CD4-positive, alpha-beta T cell treated with Interleukin-4 for 4 hours (primary cell): Measurements from ENCODE around the gene HID1.
"Not testable (repeated sequence)": the region's sequence is repeated elsewhere in the genome, so short reads cannot be mapped to it uniquely, and the experiment has no call there.

Source experiments
- DNase-seq: peaks from one replicate; pipeline ENCODE4 v3.0.0-alpha.2; 2020

Gene HID1

DNA sequence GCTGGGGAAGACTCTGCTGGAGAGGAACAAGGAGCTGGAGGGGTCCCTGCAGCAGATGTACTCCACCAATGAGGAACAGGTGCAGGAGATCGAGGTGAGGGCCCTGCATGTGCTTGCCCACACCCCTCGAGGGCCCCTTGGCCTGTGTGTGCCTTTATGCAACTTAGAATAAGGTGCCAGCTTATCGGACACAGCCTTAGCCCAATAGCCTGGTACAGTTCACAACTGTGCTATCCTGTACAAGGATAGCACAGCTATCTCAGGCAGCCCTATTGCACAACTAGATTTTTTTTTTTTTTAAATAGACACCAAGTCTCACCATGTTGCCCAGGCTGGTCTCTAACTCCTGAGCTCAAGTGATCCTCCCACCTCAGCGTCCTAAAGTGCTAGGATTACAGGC, 27.0 kb upstream of the HID1 start:
- DNase-seq = no peak

GRCh38 chr17:74998783-74999182, 26.2 kb upstream of the HID1 start:
- DNase-seq = no peak

DNA sequence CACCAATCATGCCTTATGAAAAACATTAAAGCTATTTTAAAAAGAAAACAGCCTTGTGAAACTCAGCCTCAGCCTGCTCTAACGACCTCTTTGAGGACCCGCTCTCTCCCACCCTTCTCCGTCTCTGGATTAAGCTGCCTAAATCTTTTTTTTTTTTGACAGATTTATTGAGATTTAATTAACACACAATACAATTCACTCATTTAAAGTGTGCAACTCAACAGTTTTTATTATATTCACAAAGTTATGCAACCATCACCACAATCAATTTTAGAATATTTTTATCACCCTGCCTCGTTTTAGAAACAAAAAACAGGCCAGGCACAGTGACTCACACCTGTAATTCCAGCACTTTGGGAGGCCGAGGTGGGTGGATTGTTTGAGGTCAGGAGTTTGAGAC, 23.3 kb upstream of the HID1 start:
- DNase-seq = no peak

GRCh38 chr17:74994440-74994839, 21.9 kb upstream of the HID1 start:
- no peak for DNase-seq

GRCh38 chr17:74992223-74992622, 19.7 kb upstream of the HID1 start:
- DNase-seq = no peak

- no peak for DNase-seq
Measured at GRCh38 chr17:74990581-74991105, 18.1 kb upstream of the HID1 start.

GRCh38 chr17:74987909-74988711, 15.6 kb upstream of the HID1 start:
- no peak for DNase-seq

- peak; percentile 83 for DNase-seq
Measured at GRCh38 chr17:74987418-74987908, 14.9 kb upstream of the HID1 start, which contains the start of gene CDR2L. Gene CDR2L (plus strand): TSS chr17:74987632. CDS start chr17:74988044, 412 bp downstream.

GRCh38 chr17:74986206-74986576, 13.6 kb upstream of the HID1 start:
- no peak for DNase-seq

DNA sequence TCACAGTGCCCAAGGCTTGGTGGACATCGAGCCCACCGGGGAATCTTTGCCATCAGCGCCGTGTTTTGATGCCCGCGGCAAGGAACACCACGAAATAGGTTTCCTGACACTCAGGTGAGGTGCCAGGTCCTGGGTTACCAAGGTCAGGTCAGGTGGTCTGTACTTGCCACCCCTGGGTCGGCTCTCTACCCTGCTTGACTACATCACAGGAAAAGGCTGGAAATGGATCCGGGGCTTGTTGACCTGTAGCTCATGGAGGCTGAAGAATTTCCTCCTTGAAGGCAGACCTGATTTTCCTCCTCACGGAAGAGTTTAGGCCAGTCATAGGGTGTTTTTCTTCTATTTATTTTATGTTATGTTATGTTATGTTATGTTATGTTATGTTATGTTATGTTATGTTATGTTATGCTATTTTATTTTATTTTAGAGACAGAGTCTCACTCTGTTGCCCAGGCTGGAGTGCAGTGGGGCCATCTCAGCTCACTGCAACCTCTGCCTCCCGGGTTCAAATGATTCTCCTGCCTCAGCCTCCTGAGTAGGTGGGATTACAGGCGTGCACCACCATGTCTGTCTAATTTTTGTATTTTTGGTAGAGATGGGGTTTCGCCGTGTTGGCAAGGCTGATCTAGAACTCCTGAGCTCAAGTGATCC, 10.2 kb upstream of the HID1 start:
- DNase-seq = not testable (repeated sequence)

DNA sequence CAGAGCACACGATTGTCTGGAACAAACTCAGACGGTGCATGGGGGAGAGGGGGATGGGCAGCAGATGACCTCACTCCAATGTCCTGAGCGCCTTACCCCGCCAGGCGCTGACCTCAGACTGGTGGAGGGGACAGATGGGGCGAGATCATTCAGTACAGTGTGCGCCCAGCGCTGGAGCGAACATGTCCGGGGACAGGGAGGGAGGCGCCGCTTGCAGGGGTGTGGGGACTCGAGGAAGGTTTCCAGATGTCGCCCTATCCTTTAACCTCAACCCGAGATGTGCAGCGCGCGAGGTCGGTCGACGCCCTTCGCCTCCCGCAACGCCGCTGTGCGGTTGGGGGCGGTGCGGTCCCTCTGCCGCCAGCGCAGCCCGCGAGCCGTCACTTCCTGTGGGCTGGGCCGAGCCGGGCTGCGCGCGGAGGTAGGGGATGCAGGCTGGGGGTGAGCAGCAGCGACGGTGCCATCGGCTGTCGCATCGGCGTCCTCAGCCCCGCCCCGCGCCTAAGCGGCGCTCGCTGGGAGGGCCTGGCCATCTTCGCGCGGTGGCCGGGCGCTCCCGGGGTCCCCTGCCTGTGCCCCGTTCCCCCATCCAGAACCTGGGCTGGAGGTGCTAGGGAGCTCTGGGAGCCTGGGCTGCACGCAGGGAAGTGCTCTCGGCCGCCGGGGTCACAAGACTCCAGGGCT, 9.6 kb upstream of the HID1 start:
- DNase-seq = peak; percentile 72

DNA sequence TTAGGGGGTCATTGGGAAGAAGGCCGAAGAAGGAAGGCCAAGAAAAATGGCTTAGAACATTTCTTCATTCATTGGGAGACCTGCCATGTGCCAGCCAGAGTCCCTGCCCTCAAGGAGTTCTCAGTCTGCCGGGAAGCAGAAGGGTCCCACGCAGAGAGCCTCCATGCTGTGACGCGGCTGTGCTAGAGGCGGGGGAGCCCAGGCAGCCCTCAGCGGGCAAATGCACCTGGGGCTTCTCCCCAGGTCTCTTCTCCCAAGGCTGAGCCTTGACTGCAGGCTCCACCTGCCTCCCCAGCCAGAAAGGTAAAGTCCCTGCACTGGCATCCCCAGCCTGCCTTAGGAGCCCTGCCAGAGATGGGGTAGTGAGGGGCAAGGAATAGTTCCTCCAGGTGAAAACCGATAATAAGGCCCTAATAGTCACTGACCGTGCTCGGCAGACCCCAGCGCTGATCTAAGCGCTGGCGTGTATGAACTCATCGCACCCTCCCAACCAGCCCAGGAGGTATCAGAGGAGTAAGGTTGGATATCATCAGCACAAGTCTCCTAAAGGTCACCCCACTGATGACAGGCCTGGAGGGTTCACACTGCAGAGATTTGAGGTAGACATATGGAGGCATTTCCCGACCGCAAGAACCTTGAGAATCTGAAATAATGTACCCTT, 8.9 kb upstream of the HID1 start:
- DNase-seq = no peak

- no peak for DNase-seq
Measured at GRCh38 chr17:74979408-74980146, 7.0 kb upstream of the HID1 start.

DNA sequence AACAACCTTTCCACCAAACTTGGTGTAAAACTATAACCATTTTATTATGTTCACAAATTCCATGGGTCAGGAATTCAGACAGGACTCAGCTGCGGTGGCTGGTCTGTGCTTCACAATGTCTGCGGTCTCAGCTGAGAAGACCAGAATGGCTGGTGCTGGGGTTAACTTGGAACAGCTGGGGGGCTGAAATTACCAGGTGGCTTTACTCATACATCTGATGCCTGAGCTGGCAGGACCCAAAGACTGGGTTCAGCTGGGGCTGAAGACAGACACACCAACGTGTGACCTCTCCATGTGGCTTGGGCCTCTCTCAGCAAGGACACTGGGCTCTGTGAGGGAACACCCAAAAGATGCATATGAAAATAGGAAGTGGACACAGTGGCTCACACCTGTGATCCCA, 5.7 kb upstream of the HID1 start:
- DNase-seq = no peak

GRCh38 chr17:74977802-74978201, 5.2 kb upstream of the HID1 start:
- DNase-seq = no peak

DNA sequence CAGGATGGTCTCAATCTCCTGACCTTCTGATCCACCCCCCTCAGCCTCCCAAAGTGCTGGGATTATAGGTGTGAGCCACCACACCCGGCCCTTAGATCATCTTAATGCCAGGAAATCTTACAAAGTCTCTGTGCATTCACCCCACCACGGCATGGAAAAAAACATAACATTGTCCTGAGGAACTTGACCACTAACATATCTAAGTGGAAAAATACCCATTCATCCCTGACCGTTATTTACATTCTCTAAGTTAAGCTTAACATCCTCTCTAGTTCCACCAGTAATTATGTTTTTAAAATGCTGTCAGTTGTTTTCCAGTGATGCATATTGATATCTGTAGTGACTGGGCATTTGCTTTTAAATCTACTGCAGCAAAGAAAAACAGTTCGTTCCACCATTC, 3.4 kb upstream of the HID1 start:
- DNase-seq = no peak

- no peak for DNase-seq
Measured at GRCh38 chr17:74972973-74973328, 392 bp upstream of the HID1 start.

DNA sequence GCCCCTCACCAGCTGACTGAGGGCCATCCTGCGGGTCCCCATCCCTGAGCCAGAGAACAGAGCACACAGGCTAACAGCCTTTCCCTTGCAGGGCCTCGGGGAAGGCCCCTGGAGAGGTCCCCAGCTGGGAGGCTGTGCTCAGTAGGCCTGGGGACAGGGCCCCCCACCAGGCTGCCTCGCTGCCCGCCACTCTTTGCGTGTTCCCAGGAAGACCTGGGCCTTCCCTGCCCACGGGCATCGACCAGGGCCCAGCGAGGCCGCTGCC, 785 bp downstream of the HID1 start:
- DNase-seq = no peak

DNA sequence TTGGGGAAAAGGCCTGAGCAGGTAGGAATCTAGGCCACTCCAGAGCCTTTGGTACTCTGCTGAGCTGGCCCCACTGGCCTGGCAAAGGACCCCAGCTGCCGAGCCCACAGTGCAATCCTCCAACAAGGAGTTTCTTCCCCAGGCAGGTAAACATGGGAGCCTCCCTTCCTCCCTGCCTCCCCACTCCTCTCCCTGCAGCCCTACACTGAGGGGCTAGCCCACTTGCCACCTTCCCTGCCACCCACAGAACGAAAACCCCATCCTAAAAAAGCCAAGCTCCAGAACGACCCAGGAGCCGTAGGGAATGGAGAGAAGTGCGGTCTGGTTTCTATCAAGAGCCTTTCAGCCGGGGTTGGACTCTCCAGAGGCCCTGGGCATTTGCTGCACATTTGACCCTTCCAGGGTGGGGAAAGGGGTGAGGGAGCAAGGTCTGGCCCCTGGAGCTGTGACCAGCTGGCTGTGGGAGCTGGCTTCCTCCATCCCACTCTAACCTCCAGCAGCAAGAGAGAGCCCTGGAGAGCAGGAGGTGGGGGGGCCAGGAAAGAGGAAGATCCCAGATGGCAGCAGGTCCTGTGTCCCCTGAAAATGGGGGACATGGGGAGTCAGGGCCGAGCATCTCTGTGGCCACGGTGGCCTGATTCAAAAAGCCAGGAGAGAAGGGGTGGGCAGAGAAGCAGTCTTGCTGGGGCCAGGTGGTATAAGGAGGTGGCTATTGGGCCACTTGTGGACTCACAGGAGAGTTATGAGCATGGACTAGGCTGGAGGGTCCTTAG, 1.3 kb downstream of the HID1 start:
- no peak for DNase-seq

DNA sequence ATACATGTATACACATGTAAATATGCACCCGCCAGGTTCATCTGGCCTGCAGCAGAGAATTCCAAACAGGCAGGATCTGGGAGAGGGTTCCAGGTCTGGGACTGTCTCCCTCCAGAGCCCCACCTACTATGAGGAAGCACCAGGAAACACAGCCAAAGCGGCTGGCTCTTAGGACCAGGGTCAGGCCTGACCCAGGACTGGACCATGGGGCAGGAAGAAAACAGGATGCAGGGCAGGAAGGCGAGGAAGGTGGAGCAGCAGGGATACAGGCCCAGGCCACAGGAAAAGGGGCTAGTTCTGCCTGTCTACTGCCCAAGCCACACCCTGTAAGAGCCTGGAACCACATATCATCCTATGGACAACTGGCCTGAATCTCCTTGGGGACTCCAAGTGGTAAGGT, 2.2 kb downstream of the HID1 start:
- no peak for DNase-seq

DNA sequence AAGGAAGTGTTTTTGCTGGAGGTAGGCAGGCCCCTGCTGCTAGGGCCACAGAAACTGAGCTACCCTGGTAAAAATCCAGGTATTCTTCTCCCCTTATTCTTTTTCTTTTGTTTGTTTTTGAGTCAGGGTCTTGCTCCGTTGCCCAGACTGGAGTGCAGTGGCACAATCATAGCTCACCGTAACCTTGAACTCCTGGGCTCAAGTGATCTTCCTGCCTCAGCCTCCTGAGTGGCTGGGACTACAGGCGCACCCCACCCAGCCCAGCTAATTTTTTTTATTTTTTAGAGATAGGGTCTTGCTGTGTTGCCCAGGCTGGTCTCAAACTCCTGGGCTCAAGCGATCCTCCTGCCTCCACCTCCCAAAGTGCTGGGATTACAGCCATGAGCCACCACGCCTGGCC, 3.1 kb downstream of the HID1 start:
- DNase-seq = not testable (repeated sequence)

- DNase-seq = no peak
Measured at GRCh38 chr17:74968361-74968780, 4.2 kb downstream of the HID1 start.
